HG03565 (cell line): ENCODE measurements around the gene LMNA.

Experiments used
- ATAC-seq: cut with Tn5 transposase; IDR thresholded peaks from one replicate; pipeline ENCODE4 v1.9.1; 2021; ENCODE audit warnings: mild to moderate bottlenecking, moderate library complexity; ENCODE audit not compliant: unreplicated experiment

LMNA gene

GRCh38 chr1:156136970-156137483, 22.5 kb downstream of the LMNA start:
- no peak for ATAC-seq

GRCh38 chr1:156138458-156138867, 24.0 kb downstream of the LMNA start:
- no peak for ATAC-seq

- ATAC-seq, result no peak
Observed at GRCh38 chr1:156140879-156141707, 26.6 kb downstream of the LMNA start.

- no peak for ATAC-seq
Observed at GRCh38 chr1:156143765-156144489, 29.4 kb downstream of the LMNA start.

DNA sequence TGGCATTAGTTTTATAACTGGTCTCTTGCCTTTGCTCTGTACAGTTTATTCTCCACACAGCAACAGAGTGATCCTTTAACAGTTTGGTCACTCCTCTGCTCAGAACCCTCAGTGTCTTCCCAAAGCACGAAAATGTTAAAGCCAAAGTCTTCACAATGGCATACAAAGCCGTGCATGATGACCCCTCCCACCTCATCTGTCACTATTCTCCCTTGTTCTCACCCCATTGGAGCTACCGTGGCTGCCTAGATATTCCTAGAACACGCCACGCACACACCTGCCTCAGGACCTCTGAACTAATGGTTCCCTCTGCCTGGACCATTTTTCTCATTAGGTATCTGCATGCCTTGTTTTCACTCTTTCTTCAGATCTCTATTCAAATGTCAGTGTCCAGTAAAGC, 30.2 kb downstream of the LMNA start:
- no peak for ATAC-seq

DNA sequence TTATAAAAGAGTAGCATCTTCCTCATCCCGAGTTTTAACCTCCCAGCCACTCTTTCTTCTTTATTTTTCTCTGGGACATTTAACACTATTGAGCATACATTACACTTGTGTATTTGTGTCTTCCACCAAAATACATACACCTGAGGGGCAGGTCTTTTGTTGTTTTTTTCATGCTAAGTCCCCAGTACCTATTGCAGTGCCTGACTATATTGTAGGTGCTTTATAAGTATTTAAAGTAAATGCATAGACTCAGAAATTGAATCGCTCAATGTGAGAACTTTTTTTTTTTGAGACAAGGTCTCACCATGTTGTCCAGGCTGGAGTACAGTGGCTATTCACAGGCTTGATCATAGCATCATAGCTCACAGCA, 31.1 kb downstream of the LMNA start:
- ATAC-seq, result no peak

DNA sequence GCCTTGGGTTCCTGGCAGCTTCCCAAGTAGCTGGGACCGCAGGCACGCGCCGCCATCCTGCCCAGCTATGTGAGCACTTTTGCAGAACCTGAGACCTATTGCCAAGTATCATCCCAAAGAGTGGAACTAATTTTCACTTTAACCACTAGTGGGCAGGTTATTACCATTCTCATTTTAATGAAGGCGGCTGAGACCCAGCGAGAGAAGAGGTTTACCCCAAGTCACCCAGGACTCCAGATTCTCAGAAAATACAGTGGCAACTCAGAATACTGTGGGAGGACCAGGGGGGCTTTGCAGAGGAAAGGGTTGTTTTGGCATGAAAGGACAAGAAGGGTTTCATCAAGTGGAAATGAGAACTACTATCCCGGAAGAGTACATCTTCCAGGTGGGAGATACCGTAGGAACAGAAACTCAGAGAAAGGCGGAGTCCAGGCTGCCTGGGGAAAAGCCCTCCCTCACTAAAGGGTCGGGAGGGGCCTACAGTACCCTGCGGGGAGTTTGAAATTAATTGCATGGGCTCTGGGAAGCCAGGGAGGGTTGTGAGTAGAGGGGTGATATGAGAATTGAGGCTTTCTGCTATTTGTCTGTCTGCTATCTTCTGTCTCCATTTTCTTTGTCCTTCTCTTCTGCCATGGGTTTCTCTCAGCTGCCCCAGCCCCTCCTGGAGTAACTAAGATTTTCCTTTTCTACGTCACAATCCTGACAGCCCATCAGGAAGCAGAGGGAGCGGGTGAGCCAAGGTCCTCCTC, 31.7 kb downstream of the LMNA start:
- ATAC-seq, result no peak

- ATAC-seq, result no peak
Observed at GRCh38 chr1:156146769-156147405, 32.4 kb downstream of the LMNA start.

- no peak for ATAC-seq
Observed at GRCh38 chr1:156148216-156148615, 33.7 kb downstream of the LMNA start.

GRCh38 chr1:156149374-156150332, 35.1 kb downstream of the LMNA start:
- ATAC-seq, result peak; percentile 35

DNA sequence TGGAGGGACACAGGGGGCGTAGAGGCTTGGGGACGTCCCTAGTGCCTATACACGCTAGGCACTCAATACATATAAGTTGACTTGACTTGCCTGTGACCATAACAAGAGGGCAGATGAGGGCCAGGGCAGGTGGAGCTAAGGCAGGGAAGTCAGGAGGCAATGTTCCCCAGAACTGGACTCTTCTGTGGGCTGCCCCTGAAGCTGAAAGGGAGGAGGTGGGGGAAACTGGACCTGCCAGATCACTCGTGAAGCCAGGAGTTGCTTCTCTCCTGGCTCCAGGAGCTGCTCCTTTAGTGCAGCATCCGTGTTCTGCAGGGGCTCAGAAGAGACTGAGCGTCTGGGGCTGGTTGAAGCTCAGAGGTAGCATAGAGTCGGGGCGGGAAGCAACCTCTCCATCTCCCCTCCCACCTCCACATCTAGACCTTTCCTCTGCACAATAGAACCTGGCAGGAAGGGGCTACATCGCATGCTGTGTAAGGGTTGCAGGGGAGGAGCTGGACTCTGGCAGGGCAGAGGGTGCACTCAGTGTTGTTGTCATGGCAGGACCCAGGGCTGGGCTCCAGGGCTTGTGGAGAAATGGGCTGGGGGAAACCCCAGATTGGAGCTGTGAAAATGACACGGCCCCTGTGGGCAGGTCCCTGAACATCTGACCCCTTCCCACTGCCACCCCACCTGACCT, 36.0 kb downstream of the LMNA start:
- no peak for ATAC-seq

GRCh38 chr1:156151093-156151688, 36.7 kb downstream of the LMNA start:
- ATAC-seq, result no peak

- ATAC-seq, result no peak
Observed at GRCh38 chr1:156152628-156153027, 38.1 kb downstream of the LMNA start.

GRCh38 chr1:156153362-156153761, 38.9 kb downstream of the LMNA start, which contains the start of gene SEMA4A:
SEMA4A (plus strand) TSS chr1:156153585; CDS start chr1:156154579, 994 bp downstream.
- ATAC-seq, result no peak

DNA sequence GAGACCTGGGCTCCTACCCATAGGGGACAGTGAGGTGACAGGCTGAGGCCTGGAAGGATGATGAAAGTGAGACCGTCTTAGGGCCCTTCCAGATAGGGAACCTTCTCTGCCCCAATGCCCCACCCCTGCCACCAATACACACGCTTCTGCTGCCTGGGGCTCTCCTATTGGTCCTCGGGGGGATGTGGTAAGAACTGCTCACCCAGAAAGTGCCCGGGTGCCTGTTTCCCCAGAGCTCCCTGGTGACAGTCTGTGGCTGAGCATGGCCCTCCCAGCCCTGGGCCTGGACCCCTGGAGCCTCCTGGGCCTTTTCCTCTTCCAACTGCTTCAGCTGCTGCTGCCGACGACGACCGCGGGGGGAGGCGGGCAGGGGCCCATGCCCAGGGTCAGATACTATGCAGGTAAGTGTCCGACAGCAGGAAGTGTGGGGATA, 39.8 kb downstream of the LMNA start:
- ATAC-seq, result no peak

GRCh38 chr1:156155756-156156510, 41.4 kb downstream of the LMNA start:
- no peak for ATAC-seq

GRCh38 chr1:156157506-156157905, 43.0 kb downstream of the LMNA start:
- ATAC-seq, result no peak

DNA sequence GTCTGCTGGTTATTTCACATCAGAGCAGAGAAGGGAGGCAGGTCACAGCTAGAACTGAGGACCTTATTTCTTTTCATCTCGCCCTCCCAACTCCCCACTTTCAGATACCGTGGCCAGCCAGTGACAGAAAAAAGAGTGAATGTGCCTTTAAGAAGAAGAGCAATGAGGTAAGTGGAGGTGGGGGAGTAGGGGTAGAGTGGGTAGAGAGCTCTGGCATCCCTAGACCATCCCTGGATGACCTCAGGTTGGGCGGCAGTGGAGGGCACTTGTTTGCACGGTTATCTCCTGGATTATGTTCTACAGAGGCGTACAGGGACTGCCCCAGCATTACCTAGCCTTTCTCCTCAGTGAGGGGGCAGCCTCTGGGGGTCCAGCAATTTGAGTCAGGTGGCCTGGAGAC, 43.5 kb downstream of the LMNA start:
- no peak for ATAC-seq
